ENCODE measurements around the gene RAP1GDS1.
"Not testable (repeated sequence)": the region's sequence is repeated elsewhere in the genome, so short reads cannot be mapped to it uniquely, and the experiment has no call there.

Gene RAP1GDS1

GRCh38 chr4:98262431-98262830 is 1.2 kb downstream of the RAP1GDS1 start:
- Mint-ChIP-seq H3K27me3 (ENCODE audit: low read depth) (no peaks in the 10 kb centered on the region), H3K9me3 (no peaks in the 10 kb centered on the region), H3K4me3 (peak overlapping the region; percentile 99), H3K27ac (peak overlapping the region; percentile 97), H3K36me3 (ENCODE audit: low read depth) (peaks cover 19% of the 10 kb centered on the region), H3K4me1 (ENCODE audit: low read depth) (peaks cover 42% of the 10 kb centered on the region)
- DNase-seq (ENCODE audit: low spot score) = no peak

- peaks cover 46% of the 10 kb centered on the region for H3K36me3 Mint-ChIP-seq (ENCODE audit: low read depth)
- H3K27ac Mint-ChIP-seq = no peak overlapping the region
- H3K4me1 Mint-ChIP-seq (ENCODE audit: low read depth) = peaks cover 37% of the 10 kb centered on the region
Measured at GRCh38 chr4:98267498-98267897, 6.3 kb downstream of the RAP1GDS1 start.

DNA sequence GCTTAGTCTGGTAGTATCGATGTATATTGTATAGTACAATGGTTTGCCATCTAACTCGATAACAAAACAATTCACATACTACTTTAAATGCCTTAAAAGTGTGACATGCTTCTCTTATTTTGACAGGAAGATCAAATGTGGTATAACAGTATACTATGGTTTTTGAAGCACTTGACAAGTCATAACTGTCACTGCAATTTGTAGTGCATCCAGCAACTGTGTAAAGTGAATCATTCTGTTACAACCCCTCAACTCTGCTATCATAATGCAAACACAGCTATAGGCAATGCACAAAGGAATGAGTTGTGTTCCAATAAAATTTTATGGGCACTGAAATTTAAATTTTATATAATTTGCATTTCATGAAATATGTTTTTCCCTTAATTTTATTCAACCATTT is 14.0 kb downstream of the RAP1GDS1 start:
- Mint-ChIP-seq H3K27ac (no peak overlapping the region), H3K27me3 (ENCODE audit: low read depth) (no peaks in the 10 kb centered on the region), H3K9me3 (peaks cover 37% of the 10 kb centered on the region), H3K4me1 (ENCODE audit: low read depth) (peaks cover 16% of the 10 kb centered on the region), H3K4me3 (peak overlapping the region; percentile 22), H3K36me3 (ENCODE audit: low read depth) (peaks cover 59% of the 10 kb centered on the region)
- no peak for DNase-seq (ENCODE audit: low spot score)

More at GRCh38 chr4:98267498-98267897, 6.3 kb downstream of the RAP1GDS1 start:
- H3K4me3 Mint-ChIP-seq = no peak overlapping the region
- no peaks in the 10 kb centered on the region for H3K27me3 Mint-ChIP-seq (ENCODE audit: low read depth)
- no peak for DNase-seq (ENCODE audit: low spot score)
- H3K9me3 Mint-ChIP-seq = peaks cover 11% of the 10 kb centered on the region

- no peak for DNase-seq (ENCODE audit: low spot score)
- H3K4me1 Mint-ChIP-seq (ENCODE audit: low read depth) = peaks cover 38% of the 10 kb centered on the region
- H3K9me3 Mint-ChIP-seq = peaks cover 13% of the 10 kb centered on the region
- peak overlapping the region; percentile 73 for H3K4me3 Mint-ChIP-seq
- H3K36me3 Mint-ChIP-seq (ENCODE audit: low read depth) = peaks cover 26% of the 10 kb centered on the region
- H3K27ac Mint-ChIP-seq = peak overlapping the region; percentile 33
- H3K27me3 Mint-ChIP-seq (ENCODE audit: low read depth) = no peaks in the 10 kb centered on the region
Measured at GRCh38 chr4:98283219-98284189, 22.3 kb downstream of the RAP1GDS1 start.

GRCh38 chr4:98284640-98285046 is 23.5 kb downstream of the RAP1GDS1 start:
- DNase-seq (ENCODE audit: low spot score) = no peak
- Mint-ChIP-seq H3K9me3 (peaks cover 12% of the 10 kb centered on the region), H3K27me3 (ENCODE audit: low read depth) (no peaks in the 10 kb centered on the region), H3K36me3 (ENCODE audit: low read depth) (peaks cover 25% of the 10 kb centered on the region), H3K4me3 (no peak overlapping the region), H3K4me1 (ENCODE audit: low read depth) (peaks cover 47% of the 10 kb centered on the region), H3K27ac (no peak overlapping the region)

DNA sequence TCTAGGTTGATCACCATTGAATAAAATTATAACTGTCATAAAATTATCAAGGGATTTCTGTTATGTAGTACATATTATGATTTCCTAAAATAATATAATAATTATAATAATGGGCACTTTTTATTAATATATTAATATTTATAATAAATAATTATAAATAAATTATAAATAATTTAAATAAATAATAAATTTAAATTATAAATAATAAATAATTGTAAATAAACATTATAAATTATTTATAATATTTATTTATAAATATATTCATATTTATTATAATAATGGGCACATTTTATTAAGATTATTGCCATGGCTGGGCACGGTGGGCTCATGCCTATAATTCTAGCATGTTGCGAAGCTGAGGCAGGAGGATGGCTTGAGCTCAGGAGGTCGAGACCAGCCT is 24.5 kb downstream of the RAP1GDS1 start:
- Mint-ChIP-seq H3K4me3 (no peak overlapping the region), H3K36me3 (ENCODE audit: low read depth) (peaks cover 22% of the 10 kb centered on the region), H3K27me3 (ENCODE audit: low read depth) (no peaks in the 10 kb centered on the region), H3K9me3 (peaks cover 5% of the 10 kb centered on the region), H3K4me1 (ENCODE audit: low read depth) (peaks cover 57% of the 10 kb centered on the region), H3K27ac (no peak overlapping the region)
- DNase-seq (ENCODE audit: low spot score) = no peak

DNA sequence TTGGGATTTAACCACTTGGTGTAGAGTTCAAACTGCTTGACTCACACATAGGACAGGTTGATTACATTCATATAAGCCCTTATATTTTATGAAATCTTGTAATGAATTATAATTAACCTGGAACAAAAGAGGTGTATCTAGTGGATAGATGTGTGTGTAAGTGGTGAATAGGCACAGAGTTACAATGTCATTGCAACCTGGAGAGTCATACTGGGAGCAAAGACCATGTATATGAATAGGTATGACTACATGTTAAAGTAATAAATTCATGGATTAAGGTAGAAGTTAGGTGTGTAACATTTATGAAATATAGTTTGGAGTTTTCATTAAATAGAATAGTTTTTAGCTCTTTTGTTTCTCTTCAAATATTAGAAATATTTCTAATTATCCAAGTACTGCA is 26.1 kb downstream of the RAP1GDS1 start:
- no peak for DNase-seq (ENCODE audit: low spot score)
- Mint-ChIP-seq H3K9me3 (no peaks in the 10 kb centered on the region), H3K36me3 (ENCODE audit: low read depth) (peaks cover 17% of the 10 kb centered on the region), H3K4me3 (no peak overlapping the region), H3K27ac (no peak overlapping the region), H3K27me3 (ENCODE audit: low read depth) (no peaks in the 10 kb centered on the region), H3K4me1 (ENCODE audit: low read depth) (peaks cover 52% of the 10 kb centered on the region)

DNA sequence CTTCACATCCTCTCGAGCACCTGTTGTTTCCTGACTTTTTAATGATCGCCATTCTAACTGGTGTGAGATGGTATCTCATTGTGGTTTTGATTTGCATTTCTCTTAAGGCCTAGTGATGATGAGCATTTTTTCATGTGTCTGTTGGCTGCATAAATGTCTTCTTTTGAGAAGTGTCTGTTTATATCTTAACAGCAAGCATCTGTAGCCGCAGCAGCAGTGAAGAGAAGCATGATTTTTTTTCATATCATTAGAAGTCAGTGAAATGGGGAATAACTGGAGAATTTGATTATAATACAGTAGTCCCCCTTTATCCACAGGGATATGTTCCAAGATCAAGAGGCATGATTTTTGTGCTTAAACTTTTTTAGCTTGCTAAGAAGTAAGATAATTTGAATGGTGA is 27.5 kb downstream of the RAP1GDS1 start:
- peaks cover 19% of the 10 kb centered on the region for H3K36me3 Mint-ChIP-seq (ENCODE audit: low read depth)
- H3K27me3 Mint-ChIP-seq (ENCODE audit: low read depth); DNase-seq (ENCODE audit: low spot score); H3K9me3 Mint-ChIP-seq: not testable (repeated sequence)
- H3K27ac Mint-ChIP-seq = peak overlapping the region; percentile 81
- peaks cover 48% of the 10 kb centered on the region for H3K4me1 Mint-ChIP-seq (ENCODE audit: low read depth)
- peak overlapping the region; percentile 62 for H3K4me3 Mint-ChIP-seq

GRCh38 chr4:98289375-98289774 is 28.2 kb downstream of the RAP1GDS1 start:
- H3K9me3 Mint-ChIP-seq = no peaks in the 10 kb centered on the region
- H3K27ac Mint-ChIP-seq = peak overlapping the region; percentile 80
- H3K36me3 Mint-ChIP-seq (ENCODE audit: low read depth) = peaks cover 24% of the 10 kb centered on the region
- DNase-seq (ENCODE audit: low spot score) = no peak
- no peaks in the 10 kb centered on the region for H3K27me3 Mint-ChIP-seq (ENCODE audit: low read depth)
- peaks cover 46% of the 10 kb centered on the region for H3K4me1 Mint-ChIP-seq (ENCODE audit: low read depth)
- H3K4me3 Mint-ChIP-seq = peak overlapping the region; percentile 70

GRCh38 chr4:98290511-98290910 is 29.3 kb downstream of the RAP1GDS1 start:
- no peak for DNase-seq (ENCODE audit: low spot score)
- H3K27ac Mint-ChIP-seq = peak overlapping the region; percentile 32
- H3K36me3 Mint-ChIP-seq (ENCODE audit: low read depth) = peaks cover 28% of the 10 kb centered on the region
- peaks cover 41% of the 10 kb centered on the region for H3K4me1 Mint-ChIP-seq (ENCODE audit: low read depth)
- no peaks in the 10 kb centered on the region for H3K27me3 Mint-ChIP-seq (ENCODE audit: low read depth)
- no peaks in the 10 kb centered on the region for H3K9me3 Mint-ChIP-seq
- peak overlapping the region; percentile 1 for H3K4me3 Mint-ChIP-seq

DNA sequence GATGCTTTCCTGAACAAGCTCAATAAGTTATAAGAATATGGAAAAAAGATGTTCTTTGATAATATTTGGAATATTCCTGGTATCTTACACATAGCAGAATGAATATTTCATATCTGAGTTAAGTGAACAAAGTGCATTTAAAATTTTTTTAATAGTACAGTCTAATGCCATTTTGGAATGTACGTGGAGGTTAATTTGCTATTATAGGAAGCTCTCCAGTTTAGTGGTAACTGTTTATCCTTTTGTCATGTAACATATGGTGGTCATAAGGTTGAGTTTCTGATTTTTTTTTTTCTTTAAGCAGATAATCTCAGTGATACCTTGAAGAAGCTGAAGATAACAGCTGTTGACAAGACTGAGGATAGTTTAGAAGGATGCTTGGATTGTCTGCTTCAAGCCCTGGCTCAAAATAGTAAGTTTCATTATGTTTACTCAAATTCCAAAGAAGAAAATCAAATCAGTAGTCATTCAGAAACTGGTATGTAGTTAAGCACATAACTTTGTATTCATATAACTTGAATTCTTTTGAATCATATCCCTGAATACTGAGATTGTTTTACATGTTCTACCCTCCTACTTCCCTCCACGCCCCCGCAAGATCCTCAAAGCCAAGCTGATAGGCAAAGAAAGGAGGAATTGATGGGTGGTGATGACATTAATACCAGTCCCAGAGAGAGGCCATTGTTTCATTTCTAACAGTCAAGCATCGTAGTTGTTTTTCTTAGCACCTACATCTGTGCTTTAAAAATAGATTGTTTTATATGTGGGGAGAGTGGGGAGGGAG is 32.1 kb downstream of the RAP1GDS1 start:
- H3K36me3 Mint-ChIP-seq (ENCODE audit: low read depth) = peaks cover 36% of the 10 kb centered on the region
- H3K27ac Mint-ChIP-seq = no peak overlapping the region
- no peaks in the 10 kb centered on the region for H3K9me3 Mint-ChIP-seq
- H3K4me3 Mint-ChIP-seq = no peak overlapping the region
- H3K27me3 Mint-ChIP-seq (ENCODE audit: low read depth) = no peaks in the 10 kb centered on the region
- DNase-seq (ENCODE audit: low spot score) = peak; percentile 33
- peaks cover 44% of the 10 kb centered on the region for H3K4me1 Mint-ChIP-seq (ENCODE audit: low read depth)

DNA sequence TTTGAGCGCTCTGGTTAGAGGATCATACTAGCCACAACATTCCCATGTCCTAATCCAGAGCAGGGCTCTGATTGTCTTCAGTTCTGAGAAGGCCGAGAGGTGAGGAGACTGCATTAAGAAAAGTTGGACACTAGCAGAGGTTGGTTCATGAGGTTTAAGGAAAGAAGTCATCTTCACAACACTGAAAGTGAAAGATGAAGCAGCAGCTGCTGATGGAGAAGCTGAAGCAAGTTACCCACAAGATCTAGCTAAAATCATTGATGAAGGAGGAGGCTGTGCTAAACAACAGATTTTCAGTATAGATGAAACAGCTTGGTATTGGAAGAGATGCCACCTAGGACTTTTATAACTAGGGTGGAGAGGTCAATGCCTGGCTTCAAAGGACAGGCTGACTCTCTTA is 36.8 kb downstream of the RAP1GDS1 start:
- peaks cover 17% of the 10 kb centered on the region for H3K9me3 Mint-ChIP-seq
- DNase-seq (ENCODE audit: low spot score) = no peak
- peaks cover 20% of the 10 kb centered on the region for H3K4me1 Mint-ChIP-seq (ENCODE audit: low read depth)
- peaks cover 53% of the 10 kb centered on the region for H3K36me3 Mint-ChIP-seq (ENCODE audit: low read depth)
- H3K27ac Mint-ChIP-seq = peak overlapping the region; percentile 11
- H3K4me3 Mint-ChIP-seq = peak overlapping the region; percentile 13
- H3K27me3 Mint-ChIP-seq (ENCODE audit: low read depth) = no peaks in the 10 kb centered on the region

DNA sequence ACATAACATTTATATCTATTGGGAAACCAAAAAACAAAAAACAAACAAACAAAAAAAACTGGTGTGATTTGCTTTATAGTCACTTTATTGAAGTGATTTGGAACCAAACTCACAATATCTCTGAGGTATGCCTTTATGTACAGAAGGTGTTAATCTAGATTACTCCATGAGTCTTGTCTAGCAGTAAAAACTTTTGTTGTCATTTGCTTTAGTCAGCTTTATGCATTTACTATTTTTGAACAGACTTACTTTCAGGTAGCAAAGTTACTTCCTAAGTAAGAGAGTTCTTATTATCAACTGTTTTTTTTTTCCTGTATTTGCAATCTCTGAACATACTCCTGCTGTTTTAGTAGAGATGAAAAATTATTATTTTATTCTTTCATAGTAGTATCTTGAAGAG is 39.5 kb downstream of the RAP1GDS1 start:
- no peak overlapping the region for H3K27ac Mint-ChIP-seq
- H3K4me1 Mint-ChIP-seq (ENCODE audit: low read depth) = peaks cover 16% of the 10 kb centered on the region
- H3K27me3 Mint-ChIP-seq (ENCODE audit: low read depth) = no peaks in the 10 kb centered on the region
- H3K4me3 Mint-ChIP-seq = no peak overlapping the region
- no peak for DNase-seq (ENCODE audit: low spot score)
- peaks cover 56% of the 10 kb centered on the region for H3K36me3 Mint-ChIP-seq (ENCODE audit: low read depth)
- H3K9me3 Mint-ChIP-seq = peaks cover 30% of the 10 kb centered on the region

DNA sequence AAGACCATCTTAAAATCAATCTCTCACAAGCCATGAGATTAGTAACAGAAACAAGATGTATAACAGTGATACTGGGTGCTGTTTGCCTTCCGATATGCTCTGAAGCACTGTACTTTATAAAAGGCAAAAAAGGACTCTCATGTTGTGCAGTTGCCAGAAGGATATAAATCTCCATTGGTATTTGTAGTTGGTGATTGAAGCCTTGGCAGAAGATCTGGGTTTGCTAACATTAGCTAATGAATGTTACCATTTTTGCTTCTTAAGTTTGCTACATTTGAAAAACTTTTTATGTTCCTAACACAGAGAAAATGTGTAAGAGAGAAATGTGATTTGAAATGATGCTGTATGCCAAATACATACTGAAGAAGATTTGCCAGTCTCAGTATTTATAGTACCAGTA is 44.4 kb downstream of the RAP1GDS1 start:
- no peak overlapping the region for H3K27ac Mint-ChIP-seq
- no peaks in the 10 kb centered on the region for H3K27me3 Mint-ChIP-seq (ENCODE audit: low read depth)
- peaks cover 33% of the 10 kb centered on the region for H3K36me3 Mint-ChIP-seq (ENCODE audit: low read depth)
- DNase-seq (ENCODE audit: low spot score) = no peak
- no peak overlapping the region for H3K4me3 Mint-ChIP-seq
- H3K9me3 Mint-ChIP-seq = peaks cover 30% of the 10 kb centered on the region
- peaks cover 4% of the 10 kb centered on the region for H3K4me1 Mint-ChIP-seq (ENCODE audit: low read depth)
